ENCODE measurements around the gene LRP8.

GRCh38 chr1:53367503-53368313 lies 39.8 kb upstream of the LRP8 start:
- TF ChIP-seq CTCF (conservative IDR thresholded peaks at IDR 0.05; ENCODE audit: low read length), result no peak
- TF ChIP-seq EZH2phosphoT487 (IDR thresholded peaks at IDR 0.05; ENCODE audit: borderline replicate concordance), result no peak
